ENCODE data around the gene MSLN. TPM values are rescaled to one million over a fixed set of nuclear protein-coding genes. Genes with fewer than 3 reads are reported as not detected.
A peak's percentile ranks its signal among the peaks of the same experiment; 100 is the strongest.

Gene MSLN
- total RNA-seq, 2 experiments from 2014 or later, result not detected

DNA sequence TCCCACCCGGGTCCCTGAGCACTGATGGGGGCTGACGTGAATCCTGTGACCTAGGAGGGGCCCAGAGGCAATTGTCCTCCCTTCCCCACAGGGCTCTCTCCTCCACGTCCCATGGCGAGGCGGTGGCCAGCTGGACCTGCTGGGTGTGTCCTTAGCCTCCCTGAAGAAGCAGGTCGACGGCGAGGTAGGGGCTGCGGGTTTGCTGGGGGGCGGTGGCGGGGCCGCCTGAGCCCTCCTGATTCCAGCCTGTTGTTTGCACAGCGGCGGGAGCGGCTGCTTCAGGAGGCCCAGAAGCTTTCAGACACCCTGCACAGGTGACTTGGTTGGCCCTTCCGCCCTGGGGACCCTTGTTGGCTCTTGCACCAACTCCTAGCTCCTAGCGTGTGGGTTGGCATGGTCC is 29.6 kb downstream of the MSLN start:
- H3K27me3 Mint-ChIP-seq, result no peaks in the 10 kb centered on the region
- ChIA-PET POLR2A (interaction anchor here (1.1 kb wide), 2 partner anchors 14 to 95 kb away, joined by 3 to 4 read pairs; no protein-coding TSS in a partner anchor), CTCF (interaction anchor here (1.0 kb wide), 1 partner anchor 57 kb away, joined by 3 read pairs; no protein-coding TSS in a partner anchor)
- intact Hi-C loops (cut with micrococcal nuclease), result no loop called here
- TF ChIP-seq, protein P1, sequence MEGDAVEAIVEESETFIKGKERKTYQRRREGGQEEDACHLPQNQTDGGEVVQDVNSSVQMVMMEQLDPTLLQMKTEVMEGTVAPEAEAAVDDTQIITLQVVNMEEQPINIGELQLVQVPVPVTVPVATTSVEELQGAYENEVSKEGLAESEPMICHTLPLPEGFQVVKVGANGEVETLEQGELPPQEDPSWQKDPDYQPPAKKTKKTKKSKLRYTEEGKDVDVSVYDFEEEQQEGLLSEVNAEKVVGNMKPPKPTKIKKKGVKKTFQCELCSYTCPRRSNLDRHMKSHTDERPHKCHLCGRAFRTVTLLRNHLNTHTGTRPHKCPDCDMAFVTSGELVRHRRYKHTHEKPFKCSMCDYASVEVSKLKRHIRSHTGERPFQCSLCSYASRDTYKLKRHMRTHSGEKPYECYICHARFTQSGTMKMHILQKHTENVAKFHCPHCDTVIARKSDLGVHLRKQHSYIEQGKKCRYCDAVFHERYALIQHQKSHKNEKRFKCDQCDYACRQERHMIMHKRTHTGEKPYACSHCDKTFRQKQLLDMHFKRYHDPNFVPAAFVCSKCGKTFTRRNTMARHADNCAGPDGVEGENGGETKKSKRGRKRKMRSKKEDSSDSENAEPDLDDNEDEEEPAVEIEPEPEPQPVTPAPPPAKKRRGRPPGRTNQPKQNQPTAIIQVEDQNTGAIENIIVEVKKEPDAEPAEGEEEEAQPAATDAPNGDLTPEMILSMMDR (IDR thresholded peaks at IDR 0.05), result no peak
- ATAC-seq (no peak), DNase-seq (no peak)
- peaks cover 9% of the 10 kb centered on the region for H3K4me1 Mint-ChIP-seq (ENCODE audit: low read depth)
- H3K36me3 Mint-ChIP-seq (ENCODE audit: low read depth), result peaks cover 16% of the 10 kb centered on the region
- H3K4me3 Mint-ChIP-seq, result peak overlapping the region; percentile 62
- H3K27ac Mint-ChIP-seq, result no peak overlapping the region
- H3K9me3 Mint-ChIP-seq, result no peaks in the 10 kb centered on the region

DNA sequence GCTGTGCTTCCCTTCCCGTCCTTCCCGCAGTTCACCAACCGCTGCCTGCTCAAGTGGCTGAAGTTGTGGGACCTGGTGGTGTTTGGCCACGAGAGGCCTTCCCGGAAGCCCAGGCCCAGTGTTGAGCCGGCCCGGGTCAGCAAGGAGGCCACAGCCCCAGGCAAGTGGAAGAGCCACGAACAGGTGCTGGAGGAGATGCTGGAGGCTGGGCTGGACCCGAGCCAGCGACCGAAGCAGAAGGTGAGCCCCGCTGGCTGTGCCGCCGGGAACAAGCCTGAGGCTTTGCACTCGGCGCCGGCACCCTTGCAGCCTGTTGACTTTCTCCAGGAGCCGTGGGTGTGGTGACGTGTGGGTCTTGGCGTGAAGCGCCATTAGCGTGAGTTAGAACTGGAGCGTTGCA is 30.6 kb downstream of the MSLN start:
- DNase-seq (no peak), ATAC-seq (no peak)
- Mint-ChIP-seq H3K9me3 (no peaks in the 10 kb centered on the region), H3K4me1 (ENCODE audit: low read depth) (peaks cover 11% of the 10 kb centered on the region), H3K4me3 (no peak overlapping the region), H3K27me3 (no peaks in the 10 kb centered on the region), H3K36me3 (ENCODE audit: low read depth) (peaks cover 19% of the 10 kb centered on the region), H3K27ac (no peak overlapping the region)
- POLR2A ChIA-PET, result no interaction called here
- intact Hi-C loops (cut with micrococcal nuclease), result no loop called here
- CTCF ChIA-PET, result no interaction called here
- TF ChIP-seq, protein P1 (IDR thresholded peaks at IDR 0.05), result no peak

GRCh38 chr16:792221-792995 is 31.9 kb downstream of the MSLN start:
- Mint-ChIP-seq H3K4me1 (ENCODE audit: low read depth) (peaks cover 9% of the 10 kb centered on the region), H3K4me3 (no peak overlapping the region), H3K9me3 (no peaks in the 10 kb centered on the region), H3K36me3 (ENCODE audit: low read depth) (peaks cover 21% of the 10 kb centered on the region), H3K27ac (no peak overlapping the region), H3K27me3 (no peaks in the 10 kb centered on the region)
- TF ChIP-seq, protein P1 (IDR thresholded peaks at IDR 0.05), result no peak
- intact Hi-C loops (cut with micrococcal nuclease), result no loop called here
- ChIA-PET CTCF (no interaction called here), POLR2A (no interaction called here)
- DNase-seq (no peak), ATAC-seq (no peak)

- H3K9me3 Mint-ChIP-seq, result no peaks in the 10 kb centered on the region
- H3K36me3 Mint-ChIP-seq (ENCODE audit: low read depth), result peaks cover 29% of the 10 kb centered on the region
- TF ChIP-seq, protein P1 (IDR thresholded peaks at IDR 0.05), result no peak
- ChIA-PET CTCF (no interaction called here), POLR2A (no interaction called here)
- no peak for DNase-seq
- no peak overlapping the region for H3K27ac Mint-ChIP-seq
- intact Hi-C loops (cut with micrococcal nuclease), result no loop called here
- ATAC-seq, result no peak
- no peak overlapping the region for H3K4me3 Mint-ChIP-seq
- H3K27me3 Mint-ChIP-seq, result no peaks in the 10 kb centered on the region
- H3K4me1 Mint-ChIP-seq (ENCODE audit: low read depth), result peaks cover 9% of the 10 kb centered on the region
Observed at GRCh38 chr16:793414-793813, 32.9 kb downstream of the MSLN start.

DNA sequence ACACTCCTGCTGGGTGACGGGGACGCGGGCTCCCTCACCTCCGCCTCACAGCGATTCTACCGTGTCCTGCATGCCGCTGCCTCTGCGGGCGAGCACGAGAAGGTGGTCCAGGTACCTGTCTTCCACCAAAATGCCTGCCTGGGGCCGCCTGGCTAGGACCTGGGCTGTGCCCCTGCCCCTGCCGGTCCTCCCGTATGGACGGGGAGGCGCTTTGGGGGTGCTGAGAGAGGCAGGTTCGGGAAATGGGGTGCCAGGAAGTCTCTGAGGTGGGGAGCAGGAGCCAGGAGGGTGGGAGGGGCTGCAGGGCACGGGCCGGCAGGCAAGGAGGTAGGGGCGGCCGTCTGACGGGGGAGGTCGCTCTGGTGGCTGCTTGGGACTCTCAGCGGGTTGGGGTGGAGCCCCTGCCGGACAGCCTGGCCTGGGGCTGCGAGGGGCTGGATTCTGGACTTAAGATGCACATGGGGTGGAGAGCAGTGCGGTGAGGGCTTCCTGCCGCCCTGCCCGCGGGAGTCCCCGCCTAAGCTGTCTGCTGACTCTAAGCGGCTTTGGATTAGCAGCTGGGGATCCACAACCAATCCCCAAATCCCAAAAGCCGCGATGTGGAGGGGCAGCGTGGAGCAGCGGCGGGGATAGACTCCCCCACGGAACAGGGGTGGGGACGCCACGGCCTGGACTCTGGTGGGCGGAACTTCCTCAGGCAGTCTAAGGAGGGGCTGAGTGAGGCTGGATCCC is 33.7 kb downstream of the MSLN start:
- Mint-ChIP-seq H3K4me1 (ENCODE audit: low read depth) (peaks cover 9% of the 10 kb centered on the region), H3K4me3 (no peak overlapping the region), H3K27me3 (no peaks in the 10 kb centered on the region), H3K27ac (no peak overlapping the region), H3K36me3 (ENCODE audit: low read depth) (peaks cover 32% of the 10 kb centered on the region), H3K9me3 (no peaks in the 10 kb centered on the region)
- POLR2A ChIA-PET, result no interaction called here
- intact Hi-C loops (cut with micrococcal nuclease), result no loop called here
- ATAC-seq (no peak), DNase-seq (no peak)
- CTCF ChIA-PET, result no interaction called here
- TF ChIP-seq, protein P1 (IDR thresholded peaks at IDR 0.05), result no peak
